Neural progenitor cell (in vitro differentiated cells): ENCODE data around the gene AQP12B. TPM values are rescaled to one million over a fixed set of nuclear protein-coding genes. Genes with fewer than 3 reads are reported as not detected.
A peak's percentile ranks its signal among the peaks of the same experiment; 100 is the strongest.

Experiments
- DNase-seq: peaks from one replicate; pipeline ENCODE4 v3.0.0-alpha.2; 2016; ENCODE audit warnings: low spot score
- H2AFZ ChIP-seq: fragments of 200-600 bp; sonication (generic); replicated peaks from 2 replicates; pipeline ENCODE4 v1.6.1; 2016; ENCODE audit warnings: antibody characterized with exemption
- H3F3A ChIP-seq: fragments of 200-600 bp; sonication (generic); 2 replicates; pipeline ENCODE4 v1.6.1; 2016; ENCODE audit warnings: antibody characterized with exemption, low read depth
- H3K27ac ChIP-seq: fragments of 200-600 bp; sonication (generic); 2 replicates; pipeline ENCODE4 v1.5.1; 2016; ENCODE audit warnings: mild to moderate bottlenecking
- H3K27me3 ChIP-seq: fragments of 200-600 bp; sonication (generic); 2 replicates; pipeline ENCODE4 v1.6.1; 2016; ENCODE audit warnings: mild to moderate bottlenecking, moderate library complexity
- H3K36me3 ChIP-seq: fragments of 200-600 bp; sonication (generic); 2 replicates; pipeline ENCODE4 v1.5.1; 2016
- H3K4me1 ChIP-seq: fragments of 200-600 bp; sonication (generic); 2 replicates; pipeline ENCODE4 v1.6.1; 2016; ENCODE audit warnings: mixed run types
- H3K4me2 ChIP-seq: fragments of 200-600 bp; sonication (generic); 2 replicates; pipeline ENCODE4 v1.6.1; 2016
- H3K4me3 ChIP-seq: fragments of 200-600 bp; sonication (generic); 2 replicates; pipeline ENCODE4 v1.5.1; 2016
- H3K79me2 ChIP-seq: fragments of 200-600 bp; sonication (generic); 2 replicates; pipeline ENCODE4 v1.6.1; 2016; ENCODE audit warnings: low read depth
- H3K9ac ChIP-seq: fragments of 200-600 bp; sonication (generic); 2 replicates; pipeline ENCODE4 v1.6.1; 2016
- H3K9me3 ChIP-seq: fragments of 200-600 bp; sonication (generic); 2 replicates; pipeline ENCODE4 v1.5.1; 2016; ENCODE audit warnings: low read depth
- H4K20me1 ChIP-seq: fragments of 200-600 bp; sonication (generic); 2 replicates; pipeline ENCODE4 v1.6.1; 2016; ENCODE audit warnings: low read depth
- H3K27ac Mint-ChIP-seq: 3 replicates; pipeline ENCODE4 v1.8.0; 2021; ENCODE audit warnings: mixed read lengths
- H3K27me3 Mint-ChIP-seq: 2 replicates; pipeline ENCODE4 v1.8.0; 2022; ENCODE audit warnings: low read depth, mild to moderate bottlenecking, inconsistent platforms, moderate library complexity, mixed read lengths; ENCODE audit not compliant: insufficient read depth
- H3K36me3 Mint-ChIP-seq: 3 replicates; pipeline ENCODE4 v1.8.0; 2021; ENCODE audit warnings: mixed read lengths
- H3K4me1 Mint-ChIP-seq: 3 replicates; pipeline ENCODE4 v1.8.0; 2021; ENCODE audit warnings: mixed read lengths
- H3K4me3 Mint-ChIP-seq: 3 replicates; pipeline ENCODE4 v1.8.0; 2021; ENCODE audit warnings: mild to moderate bottlenecking, moderate library complexity, mixed read lengths
- H3K9me3 Mint-ChIP-seq: 3 replicates; pipeline ENCODE4 v1.8.0; 2020; ENCODE audit warnings: mixed read lengths
- CTCF ChIP-seq: fragments of 200-600 bp; sonication (generic); IDR thresholded peaks from 2 replicates; pipeline ENCODE4 v1.5.1; 2017; ENCODE audit warnings: antibody characterized with exemption, mild to moderate bottlenecking
- EZH2 ChIP-seq: fragments of 200-600 bp; sonication (generic); IDR thresholded peaks from 2 replicates; pipeline ENCODE4 v1.6.1; 2017; ENCODE audit warnings: antibody characterized with exemption, mild to moderate bottlenecking, moderate library complexity
- EZH2phosphoT487 ChIP-seq: fragments of 200-600 bp; sonication (generic); IDR thresholded peaks from 2 replicates; pipeline ENCODE4 v1.6.1; 2017; ENCODE audit warnings: antibody characterized with exemption
- total RNA-seq: library from RNA; depleted of rRNA; stranded (reverse); fragments of >200 nt; gene quantifications from 2 replicates; pipeline ENCODE4 v1.2.3, GENCODE V29; 2015; ENCODE audit warnings: low replicate concordance

Gene AQP12B
- total RNA-seq, 1 donor from 2014 or later: not detected

GRCh38 chr2:240720686-240721595, 38.3 kb upstream of the AQP12B start:
- Histone ChIP-seq H3K4me2 (no peak overlapping the region), H3F3A (no peaks in the 10 kb centered on the region), H3K9me3 (no peaks in the 10 kb centered on the region), H3K4me1 (no peaks in the 10 kb centered on the region), H3K27me3 (no peaks in the 10 kb centered on the region), H3K36me3 (no peaks in the 10 kb centered on the region), H3K79me2 (no peaks in the 10 kb centered on the region), H2AFZ (no peak overlapping the region), H3K4me3 (no peak overlapping the region), H3K27ac (no peak overlapping the region), H3K9ac (no peak overlapping the region), H4K20me1 (no peaks in the 10 kb centered on the region)
- H3K27me3 Mint-ChIP-seq: peaks cover 3% of the 10 kb centered on the region
- TF ChIP-seq EZH2phosphoT487 (no peak), EZH2 (no peak), CTCF (no peak)
- H3K4me1 Mint-ChIP-seq: no peaks in the 10 kb centered on the region
- H3K4me3 Mint-ChIP-seq: no peak overlapping the region
- no peaks in the 10 kb centered on the region for H3K36me3 Mint-ChIP-seq
- peak overlapping the region; percentile 21 for H3K27ac Mint-ChIP-seq
- no peaks in the 10 kb centered on the region for H3K9me3 Mint-ChIP-seq
- DNase-seq: no peak

GRCh38 chr2:240719676-240720545, 37.2 kb upstream of the AQP12B start:
- no peaks in the 10 kb centered on the region for H3K9me3 ChIP-seq
- no peak overlapping the region for H3K27ac ChIP-seq
- H3F3A ChIP-seq: no peaks in the 10 kb centered on the region
- no peak overlapping the region for H3K4me3 Mint-ChIP-seq
- H3K4me1 ChIP-seq: no peaks in the 10 kb centered on the region
- no peak for DNase-seq
- no peak for TF ChIP-seq CTCF
- no peak for TF ChIP-seq EZH2phosphoT487
- TF ChIP-seq EZH2: no peak
- no peaks in the 10 kb centered on the region for H3K36me3 ChIP-seq
- no peaks in the 10 kb centered on the region for H3K36me3 Mint-ChIP-seq
- no peaks in the 10 kb centered on the region for H3K9me3 Mint-ChIP-seq
- H3K4me1 Mint-ChIP-seq: peaks cover 2% of the 10 kb centered on the region
- H2AFZ ChIP-seq: no peak overlapping the region
- no peak overlapping the region for H3K4me2 ChIP-seq
- H3K79me2 ChIP-seq: no peaks in the 10 kb centered on the region
- no peak overlapping the region for H3K9ac ChIP-seq
- peaks cover 3% of the 10 kb centered on the region for H3K27me3 Mint-ChIP-seq
- no peaks in the 10 kb centered on the region for H3K27me3 ChIP-seq
- H3K27ac Mint-ChIP-seq: peak overlapping the region; percentile 21
- H3K4me3 ChIP-seq: no peak overlapping the region
- H4K20me1 ChIP-seq: no peaks in the 10 kb centered on the region

GRCh38 chr2:240718896-240719490, 36.3 kb upstream of the AQP12B start:
- no peaks in the 10 kb centered on the region for H3K36me3 Mint-ChIP-seq
- Histone ChIP-seq H3K27me3 (no peaks in the 10 kb centered on the region), H2AFZ (no peak overlapping the region), H3K4me2 (no peak overlapping the region), H3K27ac (no peak overlapping the region), H3K4me3 (no peak overlapping the region), H3K36me3 (no peaks in the 10 kb centered on the region), H3F3A (no peaks in the 10 kb centered on the region), H3K9ac (no peak overlapping the region), H3K79me2 (no peaks in the 10 kb centered on the region), H4K20me1 (no peaks in the 10 kb centered on the region), H3K9me3 (no peaks in the 10 kb centered on the region), H3K4me1 (no peaks in the 10 kb centered on the region)
- peaks cover 2% of the 10 kb centered on the region for H3K4me1 Mint-ChIP-seq
- no peaks in the 10 kb centered on the region for H3K9me3 Mint-ChIP-seq
- TF ChIP-seq EZH2 (no peak), EZH2phosphoT487 (no peak), CTCF (no peak)
- peaks cover 5% of the 10 kb centered on the region for H3K27me3 Mint-ChIP-seq
- H3K27ac Mint-ChIP-seq: no peak overlapping the region
- DNase-seq: no peak
- no peak overlapping the region for H3K4me3 Mint-ChIP-seq
